ENCODE data around the gene ZNF507. TPM values are rescaled to one million over a fixed set of nuclear protein-coding genes. Genes with fewer than 3 reads are reported as not detected.
A peak's percentile ranks its signal among the peaks of the same experiment; 100 is the strongest.

ZNF507 gene
- polyA plus RNA-seq, 1 donor (not counting 4 experiments of a cell fraction or from before 2014, with no cell fraction given): 10.2 TPM

DNA sequence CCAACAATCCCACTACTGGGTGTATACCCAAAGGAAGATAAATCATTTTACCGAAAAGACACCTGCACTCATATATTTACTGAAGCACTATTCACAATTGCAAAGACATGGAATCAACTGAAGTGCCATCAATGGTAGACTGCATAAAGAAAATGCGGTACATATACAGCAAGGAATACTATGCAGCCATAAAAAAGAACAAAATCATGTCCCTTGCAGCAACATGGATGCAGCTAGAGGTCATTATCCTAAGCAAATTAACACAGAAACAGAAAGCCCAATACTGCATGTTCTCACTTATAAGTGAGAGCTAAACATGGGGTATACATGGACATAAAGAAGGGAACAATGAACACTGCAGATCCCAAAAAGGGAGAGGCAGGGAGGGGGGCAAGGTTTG lies 2.7 kb upstream of the ZNF507 start:
- FAIRE-seq: no peak
- H3K27ac ChIP-seq (ENCODE audit: control insufficient read depth, insufficient read depth, low read length): no peak overlapping the region
- H3K9me1 ChIP-seq (ENCODE audit: control insufficient read depth, extremely low read depth, insufficient read depth, low read length): no peaks in the 10 kb centered on the region
- DNase-seq (ENCODE audit: low read depth, low spot score): no peak
- H3K9me3 ChIP-seq (ENCODE audit: control insufficient read depth, low read depth, low read length): no peaks in the 10 kb centered on the region
- H3K79me2 ChIP-seq (ENCODE audit: control insufficient read depth, insufficient read depth, low read length): peaks cover 17% of the 10 kb centered on the region
- no peak overlapping the region for H2AFZ ChIP-seq (ENCODE audit: control insufficient read depth, low read length)
- H3K4me3 ChIP-seq (ENCODE audit: control insufficient read depth in 2 of 3, extremely low read depth in 1 of 3, insufficient read depth in 2 of 3, low read depth in 1 of 3, low read length in 3 of 3): no peak overlapping the region
- dilution Hi-C loops (cut with MboI; ENCODE audit: extremely low pct_ligation_motif_present, low sequenced_read_pairs): no loop called here
- peaks cover 13% of the 10 kb centered on the region for H3K4me1 ChIP-seq (ENCODE audit: control insufficient read depth, extremely low read depth, insufficient read depth, low read length)
- no peak overlapping the region for H3K4me2 ChIP-seq (ENCODE audit: control insufficient read depth, extremely low read depth, insufficient read depth, low read depth, low read length)
- no peaks in the 10 kb centered on the region for H3K27me3 ChIP-seq (ENCODE audit: control insufficient read depth, extremely low read depth, insufficient read depth, low read length)
- H3K36me3 ChIP-seq (ENCODE audit: control insufficient read depth in 2 of 2, extremely low read depth in 1 of 2, insufficient read depth in 2 of 2, low read length in 2 of 2): peaks cover 0 to 2% of the 10 kb centered on the region in 2 experiments
- H3K9ac ChIP-seq (ENCODE audit: control insufficient read depth, extremely low read depth, insufficient read depth, low read length): no peak overlapping the region
- TF ChIP-seq, protein P1, sequence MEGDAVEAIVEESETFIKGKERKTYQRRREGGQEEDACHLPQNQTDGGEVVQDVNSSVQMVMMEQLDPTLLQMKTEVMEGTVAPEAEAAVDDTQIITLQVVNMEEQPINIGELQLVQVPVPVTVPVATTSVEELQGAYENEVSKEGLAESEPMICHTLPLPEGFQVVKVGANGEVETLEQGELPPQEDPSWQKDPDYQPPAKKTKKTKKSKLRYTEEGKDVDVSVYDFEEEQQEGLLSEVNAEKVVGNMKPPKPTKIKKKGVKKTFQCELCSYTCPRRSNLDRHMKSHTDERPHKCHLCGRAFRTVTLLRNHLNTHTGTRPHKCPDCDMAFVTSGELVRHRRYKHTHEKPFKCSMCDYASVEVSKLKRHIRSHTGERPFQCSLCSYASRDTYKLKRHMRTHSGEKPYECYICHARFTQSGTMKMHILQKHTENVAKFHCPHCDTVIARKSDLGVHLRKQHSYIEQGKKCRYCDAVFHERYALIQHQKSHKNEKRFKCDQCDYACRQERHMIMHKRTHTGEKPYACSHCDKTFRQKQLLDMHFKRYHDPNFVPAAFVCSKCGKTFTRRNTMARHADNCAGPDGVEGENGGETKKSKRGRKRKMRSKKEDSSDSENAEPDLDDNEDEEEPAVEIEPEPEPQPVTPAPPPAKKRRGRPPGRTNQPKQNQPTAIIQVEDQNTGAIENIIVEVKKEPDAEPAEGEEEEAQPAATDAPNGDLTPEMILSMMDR (optimal IDR thresholded peaks at IDR 0.05 in 1 of 3, IDR thresholded peaks at IDR 0.05 in 1 of 3, conservative IDR thresholded peaks at IDR 0.05 in 1 of 3; ENCODE audit: extremely low read depth in 1 of 3, insufficient read depth in 2 of 3, low read length in 3 of 3): no peak
- TF ChIP-seq EZH2 (IDR thresholded peaks at IDR 0.05; ENCODE audit: low read length): no peak
- H4K20me1 ChIP-seq (ENCODE audit: control insufficient read depth, extremely low read depth, insufficient read depth, low read length): no peaks in the 10 kb centered on the region

GRCh38 chr19:32343550-32344262 lies 1.7 kb upstream of the ZNF507 start:
- Histone ChIP-seq H3K4me2 (ENCODE audit: control insufficient read depth, extremely low read depth, insufficient read depth, low read depth, low read length) (peak overlapping the region; percentile 55), H3K9me3 (ENCODE audit: control insufficient read depth, low read depth, low read length) (no peaks in the 10 kb centered on the region), H3K27ac (ENCODE audit: control insufficient read depth, insufficient read depth, low read length) (no peak overlapping the region), H3K9ac (ENCODE audit: control insufficient read depth, extremely low read depth, insufficient read depth, low read length) (no peak overlapping the region), H3K4me1 (ENCODE audit: control insufficient read depth, extremely low read depth, insufficient read depth, low read length) (peaks cover 13% of the 10 kb centered on the region), H3K27me3 (ENCODE audit: control insufficient read depth, extremely low read depth, insufficient read depth, low read length) (no peaks in the 10 kb centered on the region), H4K20me1 (ENCODE audit: control insufficient read depth, extremely low read depth, insufficient read depth, low read length) (no peaks in the 10 kb centered on the region), H2AFZ (ENCODE audit: control insufficient read depth, low read length) (peak overlapping the region; percentile 13), H3K79me2 (ENCODE audit: control insufficient read depth, insufficient read depth, low read length) (peaks cover 19% of the 10 kb centered on the region), H3K9me1 (ENCODE audit: control insufficient read depth, extremely low read depth, insufficient read depth, low read length) (no peaks in the 10 kb centered on the region), H3K4me3 (ENCODE audit: control insufficient read depth in 2 of 3, extremely low read depth in 1 of 3, insufficient read depth in 2 of 3, low read depth in 1 of 3, low read length in 3 of 3) (no peak overlapping the region), H3K36me3 (ENCODE audit: control insufficient read depth in 2 of 2, extremely low read depth in 1 of 2, insufficient read depth in 2 of 2, low read length in 2 of 2) (peaks cover under 1 to 2% of the 10 kb centered on the region in 2 experiments)
- TF ChIP-seq, protein P1 (optimal IDR thresholded peaks at IDR 0.05 in 1 of 3, IDR thresholded peaks at IDR 0.05 in 1 of 3, conservative IDR thresholded peaks at IDR 0.05 in 1 of 3; ENCODE audit: extremely low read depth in 1 of 3, insufficient read depth in 2 of 3, low read length in 3 of 3): no peak
- TF ChIP-seq EZH2 (IDR thresholded peaks at IDR 0.05; ENCODE audit: low read length): no peak
- dilution Hi-C loops (cut with MboI; ENCODE audit: extremely low pct_ligation_motif_present, low sequenced_read_pairs): no loop called here
- no peak for FAIRE-seq
- DNase-seq (ENCODE audit: low read depth, low spot score): no peak

All from keratinocyte (primary cell).